Loucy (cell line): ENCODE data around the gene G6PC3.

Source experiments
- EZH2phosphoT487 ChIP-seq: fragments of 200-600 bp; IDR thresholded peaks from 2 replicates; pipeline ENCODE4 v1.6.1; 2018; ENCODE audit warnings: antibody characterized with exemption, mild to moderate bottlenecking, moderate library complexity, borderline replicate concordance
- TF ChIP-seq, protein P1 (sequence below): fragments of 200-600 bp; sonication (generic); conservative IDR thresholded peaks from 2 replicates; pipeline ENCODE4 v1.5.1; 2014; ENCODE audit warnings: mild to moderate bottlenecking, antibody characterized with exemption, low read length

DNA sequence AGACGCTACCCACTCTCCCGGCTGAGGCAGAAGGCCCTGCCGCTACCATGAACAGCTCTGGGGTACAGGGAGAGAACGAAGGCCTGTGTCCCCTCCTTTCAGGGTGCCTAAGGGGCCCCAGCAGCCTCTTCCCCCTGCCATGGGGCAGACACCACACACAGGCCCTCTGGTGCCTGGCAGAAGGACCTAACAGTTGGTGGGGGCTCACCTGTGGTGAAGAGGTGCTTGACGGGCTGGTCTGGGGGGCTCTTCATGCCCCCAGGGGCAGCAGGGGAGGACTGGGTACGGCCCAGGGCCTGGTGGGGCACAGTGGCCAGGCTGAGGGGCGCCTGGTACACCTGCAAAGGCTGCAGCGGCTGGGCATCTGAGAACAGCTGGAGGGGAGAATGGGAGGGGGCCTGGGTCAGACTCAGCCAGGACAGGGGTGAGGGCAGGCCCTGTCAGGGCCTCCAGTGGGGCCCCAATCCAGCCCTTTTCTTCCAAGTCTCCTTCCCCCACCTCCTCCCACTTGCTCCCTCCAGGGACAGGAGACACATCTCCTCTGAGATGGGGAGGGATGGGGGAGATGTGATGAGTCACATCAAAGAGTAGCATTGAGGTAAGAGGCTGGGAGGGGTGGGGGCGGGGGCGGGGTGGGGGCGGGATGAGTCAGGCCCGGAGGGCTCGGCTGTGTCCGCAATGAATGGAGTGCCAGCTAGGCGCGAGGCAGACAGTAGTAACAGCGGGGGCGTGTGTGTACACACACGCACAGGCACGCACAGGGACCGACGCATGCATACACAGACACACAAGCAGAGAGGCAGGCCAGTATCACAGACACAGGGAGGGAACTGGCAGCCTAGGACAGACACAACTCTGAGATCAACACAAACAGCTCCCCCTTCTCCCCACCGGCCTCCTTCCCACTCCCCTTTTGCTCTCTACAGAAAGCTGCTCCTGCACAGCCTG, 16.1 kb downstream of the G6PC3 start:
- TF ChIP-seq, protein P1, sequence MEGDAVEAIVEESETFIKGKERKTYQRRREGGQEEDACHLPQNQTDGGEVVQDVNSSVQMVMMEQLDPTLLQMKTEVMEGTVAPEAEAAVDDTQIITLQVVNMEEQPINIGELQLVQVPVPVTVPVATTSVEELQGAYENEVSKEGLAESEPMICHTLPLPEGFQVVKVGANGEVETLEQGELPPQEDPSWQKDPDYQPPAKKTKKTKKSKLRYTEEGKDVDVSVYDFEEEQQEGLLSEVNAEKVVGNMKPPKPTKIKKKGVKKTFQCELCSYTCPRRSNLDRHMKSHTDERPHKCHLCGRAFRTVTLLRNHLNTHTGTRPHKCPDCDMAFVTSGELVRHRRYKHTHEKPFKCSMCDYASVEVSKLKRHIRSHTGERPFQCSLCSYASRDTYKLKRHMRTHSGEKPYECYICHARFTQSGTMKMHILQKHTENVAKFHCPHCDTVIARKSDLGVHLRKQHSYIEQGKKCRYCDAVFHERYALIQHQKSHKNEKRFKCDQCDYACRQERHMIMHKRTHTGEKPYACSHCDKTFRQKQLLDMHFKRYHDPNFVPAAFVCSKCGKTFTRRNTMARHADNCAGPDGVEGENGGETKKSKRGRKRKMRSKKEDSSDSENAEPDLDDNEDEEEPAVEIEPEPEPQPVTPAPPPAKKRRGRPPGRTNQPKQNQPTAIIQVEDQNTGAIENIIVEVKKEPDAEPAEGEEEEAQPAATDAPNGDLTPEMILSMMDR = no peak
- no peak for TF ChIP-seq EZH2phosphoT487
